ENCODE results near the gene CCP110. TPM values are rescaled to one million over a fixed set of nuclear protein-coding genes. Genes with fewer than 3 reads are reported as not detected.

Gene CCP110
- total and polyA plus RNA-seq, 2 donors from 2014 or later, result 3.5 to 14.5 TPM

DNA sequence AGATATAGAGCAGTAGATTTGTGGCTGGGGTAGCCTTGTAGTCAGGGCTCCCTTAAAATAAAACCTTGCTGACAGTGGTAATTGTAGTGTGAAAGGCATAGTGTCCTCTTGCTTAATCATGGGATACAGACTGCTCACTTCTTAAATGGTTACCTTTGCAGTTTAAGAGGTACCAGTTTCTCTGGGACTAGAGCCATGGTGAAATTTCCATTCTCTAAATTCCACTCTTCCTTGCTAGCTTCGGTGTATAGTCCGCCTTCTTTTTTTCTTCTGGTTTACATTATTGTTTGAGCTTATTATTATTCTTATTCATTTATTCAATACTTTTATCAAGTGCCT is 1.6 kb downstream of the CCP110 start:
- FAIRE-seq, result no peak
- peak overlapping the region; percentile 87 to 90 (median 88) for H3K4me3 ChIP-seq (ENCODE audit: low read length in 3 of 3)
- no peak for DNase-seq
- TF ChIP-seq, protein P1, sequence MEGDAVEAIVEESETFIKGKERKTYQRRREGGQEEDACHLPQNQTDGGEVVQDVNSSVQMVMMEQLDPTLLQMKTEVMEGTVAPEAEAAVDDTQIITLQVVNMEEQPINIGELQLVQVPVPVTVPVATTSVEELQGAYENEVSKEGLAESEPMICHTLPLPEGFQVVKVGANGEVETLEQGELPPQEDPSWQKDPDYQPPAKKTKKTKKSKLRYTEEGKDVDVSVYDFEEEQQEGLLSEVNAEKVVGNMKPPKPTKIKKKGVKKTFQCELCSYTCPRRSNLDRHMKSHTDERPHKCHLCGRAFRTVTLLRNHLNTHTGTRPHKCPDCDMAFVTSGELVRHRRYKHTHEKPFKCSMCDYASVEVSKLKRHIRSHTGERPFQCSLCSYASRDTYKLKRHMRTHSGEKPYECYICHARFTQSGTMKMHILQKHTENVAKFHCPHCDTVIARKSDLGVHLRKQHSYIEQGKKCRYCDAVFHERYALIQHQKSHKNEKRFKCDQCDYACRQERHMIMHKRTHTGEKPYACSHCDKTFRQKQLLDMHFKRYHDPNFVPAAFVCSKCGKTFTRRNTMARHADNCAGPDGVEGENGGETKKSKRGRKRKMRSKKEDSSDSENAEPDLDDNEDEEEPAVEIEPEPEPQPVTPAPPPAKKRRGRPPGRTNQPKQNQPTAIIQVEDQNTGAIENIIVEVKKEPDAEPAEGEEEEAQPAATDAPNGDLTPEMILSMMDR (IDR thresholded peaks at IDR 0.05; ENCODE audit: borderline replicate concordance, extremely low read depth, insufficient read depth), result no peak
- peaks cover 0 to 12% (median 8%) of the 10 kb centered on the region in 3 donors for H3K4me1 ChIP-seq (ENCODE audit: control insufficient read depth in 2 of 3, insufficient read depth in 2 of 3, low read depth in 1 of 3, low read length in 3 of 3)
- no peaks in the 10 kb centered on the region for H3K27me3 ChIP-seq (ENCODE audit: control insufficient read depth, insufficient read depth, low read length)
- intact Hi-C loops (cut with DNase I), result no loop called here
- H3K9ac ChIP-seq (ENCODE audit: low read length in 3 of 3), result peak overlapping the region in 1 of 3 donors; percentile 77
- H3K27ac ChIP-seq (ENCODE audit: low read depth in 2 of 2, low read length in 2 of 2), result no peak overlapping the region
- peaks cover 0 to 6% (median 0%) of the 10 kb centered on the region in 3 donors for H3K36me3 ChIP-seq (ENCODE audit: control insufficient read depth in 2 of 3, insufficient read depth in 3 of 3, low read length in 3 of 3)
- no peaks in the 10 kb centered on the region for H3K9me3 ChIP-seq (ENCODE audit: control insufficient read depth in 2 of 3, insufficient read depth in 1 of 3, low read length in 3 of 3)

DNA sequence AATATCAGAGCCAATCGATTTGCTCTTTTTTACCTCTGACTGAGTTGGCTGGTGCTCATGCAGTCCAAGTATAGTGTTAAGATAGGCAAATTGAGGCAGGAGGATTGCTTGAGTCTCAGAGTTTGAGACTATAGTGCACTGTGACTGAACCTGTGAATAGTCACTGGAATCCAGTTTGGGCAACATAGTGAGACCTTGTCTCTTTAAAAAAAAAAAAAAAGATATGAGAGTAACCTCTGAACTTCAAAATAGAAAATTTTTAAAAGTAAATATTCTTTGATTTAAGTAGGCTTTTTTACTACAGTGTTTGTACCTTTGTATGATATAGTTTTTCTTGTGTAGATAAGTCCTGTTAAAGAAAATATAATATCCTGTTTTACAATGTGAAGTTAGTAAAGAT is 3.4 kb downstream of the CCP110 start:
- DNase-seq (no peak), FAIRE-seq (no peak)
- no peak overlapping the region for H3K9ac ChIP-seq (ENCODE audit: low read length in 3 of 3)
- H3K36me3 ChIP-seq (ENCODE audit: control insufficient read depth in 2 of 3, insufficient read depth in 3 of 3, low read length in 3 of 3), result peaks cover 0 to 6% (median 0%) of the 10 kb centered on the region in 3 donors
- H3K27ac ChIP-seq (ENCODE audit: low read depth in 2 of 2, low read length in 2 of 2), result no peak overlapping the region
- H3K4me3 ChIP-seq (ENCODE audit: low read length in 3 of 3), result no peak overlapping the region
- no peaks in the 10 kb centered on the region for H3K27me3 ChIP-seq (ENCODE audit: control insufficient read depth, insufficient read depth, low read length)
- intact Hi-C loops (cut with DNase I), result no loop called here
- H3K9me3 ChIP-seq (ENCODE audit: control insufficient read depth in 2 of 3, insufficient read depth in 1 of 3, low read length in 3 of 3), result no peaks in the 10 kb centered on the region
- TF ChIP-seq, protein P1 (IDR thresholded peaks at IDR 0.05; ENCODE audit: borderline replicate concordance, extremely low read depth, insufficient read depth), result no peak
- H3K4me1 ChIP-seq (ENCODE audit: control insufficient read depth in 2 of 3, insufficient read depth in 2 of 3, low read depth in 1 of 3, low read length in 3 of 3), result peaks cover 0 to 8% (median 6%) of the 10 kb centered on the region in 3 donors

DNA sequence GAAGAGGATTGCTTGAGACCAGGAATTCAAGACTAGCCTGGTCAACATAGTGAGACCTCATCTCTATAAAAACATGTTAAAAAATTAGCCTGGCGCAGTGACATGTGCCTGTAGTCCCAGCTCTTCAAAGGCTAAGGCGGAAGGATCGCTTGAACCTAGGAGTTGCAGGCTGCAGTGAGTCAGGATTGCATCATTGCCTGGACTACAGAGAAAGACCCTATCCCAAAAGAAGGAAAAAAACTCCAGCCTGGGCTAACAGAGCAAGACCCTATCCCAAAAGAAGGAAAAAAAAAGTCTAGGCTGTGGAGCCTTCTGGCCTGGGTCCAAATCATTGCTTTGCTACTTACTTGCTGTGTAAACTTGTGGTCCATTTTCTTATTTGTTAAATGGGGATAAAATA is 4.9 kb downstream of the CCP110 start:
- no peak overlapping the region for H3K27ac ChIP-seq (ENCODE audit: low read depth in 2 of 2, low read length in 2 of 2)
- H3K36me3 ChIP-seq (ENCODE audit: control insufficient read depth in 2 of 3, insufficient read depth in 3 of 3, low read length in 3 of 3), result peaks cover 0 to 7% (median 7%) of the 10 kb centered on the region in 3 donors
- H3K9ac ChIP-seq (ENCODE audit: low read length in 3 of 3), result no peak overlapping the region
- TF ChIP-seq, protein P1 (IDR thresholded peaks at IDR 0.05; ENCODE audit: borderline replicate concordance, extremely low read depth, insufficient read depth), result no peak
- H3K27me3 ChIP-seq (ENCODE audit: control insufficient read depth, insufficient read depth, low read length), result no peaks in the 10 kb centered on the region
- DNase-seq, result no peak
- H3K4me1 ChIP-seq (ENCODE audit: control insufficient read depth in 2 of 3, insufficient read depth in 2 of 3, low read depth in 1 of 3, low read length in 3 of 3), result peaks cover 0 to 6% (median 2%) of the 10 kb centered on the region in 3 donors
- H3K4me3 ChIP-seq (ENCODE audit: low read length in 3 of 3), result no peak overlapping the region
- H3K9me3 ChIP-seq (ENCODE audit: control insufficient read depth in 2 of 3, insufficient read depth in 1 of 3, low read length in 3 of 3), result no peaks in the 10 kb centered on the region
- FAIRE-seq, result no peak
- intact Hi-C loops (cut with DNase I), result no loop called here

DNA sequence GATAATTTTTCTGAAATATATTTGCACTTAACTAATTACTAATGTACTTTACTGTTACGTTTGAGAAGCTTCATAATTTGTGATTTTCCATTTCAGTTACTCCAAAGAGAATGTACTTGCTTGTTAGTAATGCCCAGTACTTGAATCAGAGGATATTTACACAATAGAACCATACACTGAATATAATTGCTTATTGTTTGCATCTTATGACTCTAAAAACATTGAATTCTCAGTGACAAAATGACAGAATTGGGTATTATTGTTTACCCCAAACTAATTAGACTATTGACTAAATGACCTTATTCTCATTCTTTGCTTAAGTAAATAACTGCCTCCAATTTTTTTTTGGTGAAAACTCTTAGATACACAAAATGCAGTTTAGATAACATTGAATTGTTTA is 8.9 kb downstream of the CCP110 start:
- FAIRE-seq, result no peak
- intact Hi-C loops (cut with DNase I), result no loop called here
- peaks cover 0 to 16% (median 16%) of the 10 kb centered on the region in 3 donors for H3K36me3 ChIP-seq (ENCODE audit: control insufficient read depth in 2 of 3, insufficient read depth in 3 of 3, low read length in 3 of 3)

More for the DNA sequence above, 8.9 kb downstream of the CCP110 start:
- Histone ChIP-seq H3K27ac (ENCODE audit: low read depth in 2 of 2, low read length in 2 of 2) (no peak overlapping the region), H3K4me3 (ENCODE audit: low read length in 3 of 3) (no peak overlapping the region), H3K9me3 (ENCODE audit: control insufficient read depth in 2 of 3, insufficient read depth in 1 of 3, low read length in 3 of 3) (no peaks in the 10 kb centered on the region), H3K4me1 (ENCODE audit: control insufficient read depth in 2 of 3, insufficient read depth in 2 of 3, low read depth in 1 of 3, low read length in 3 of 3) (no peaks in the 10 kb centered on the region), H3K27me3 (ENCODE audit: control insufficient read depth, insufficient read depth, low read length) (no peaks in the 10 kb centered on the region), H3K9ac (ENCODE audit: low read length in 3 of 3) (no peak overlapping the region)
- DNase-seq, result no peak
- TF ChIP-seq, protein P1 (IDR thresholded peaks at IDR 0.05; ENCODE audit: borderline replicate concordance, extremely low read depth, insufficient read depth), result no peak

Measured in kidney (tissue), 14 donors.